GM12875 (cell line): Measurements from ENCODE around the gene MPZL2.

Source experiments
- H3K4me3 ChIP-seq: one replicate; pipeline ENCODE4 v1.5.1; 2011; ENCODE audit warnings: low read depth, low read length, control low read depth
- CTCF ChIP-seq: IDR thresholded peaks from 2 replicates; pipeline ENCODE4 v1.5.1; 2011; ENCODE audit warnings: low read depth, mild to moderate bottlenecking, control low read depth, inconsistent platforms, low read length, moderate library complexity, borderline replicate concordance; ENCODE audit not compliant: insufficient read depth

The MPZL2 gene

GRCh38 chr11:118211006-118211405 is 53.1 kb downstream of the MPZL2 start:
- H3K4me3 ChIP-seq = no peak overlapping the region
- no peak for TF ChIP-seq CTCF

DNA sequence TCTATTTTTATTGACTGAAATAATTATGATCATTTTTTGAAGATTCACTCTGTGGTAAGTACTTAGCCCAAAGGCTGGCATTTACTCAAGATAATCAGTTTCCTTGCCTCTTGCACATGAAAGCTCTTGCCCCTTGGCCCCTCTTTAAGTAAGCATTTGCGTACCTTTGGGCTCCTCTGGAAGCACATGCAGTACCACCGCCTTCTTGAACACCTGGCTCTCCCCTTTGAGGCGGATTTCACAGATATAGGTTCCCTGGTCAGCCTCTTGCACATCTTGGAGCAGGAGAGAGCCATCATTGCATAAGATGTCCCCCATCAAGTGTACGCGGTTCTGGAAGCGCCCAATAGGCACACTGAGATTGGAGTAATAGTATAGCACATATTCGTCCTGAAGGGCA is 53.8 kb downstream of the MPZL2 start:
- no peak for TF ChIP-seq CTCF
- H3K4me3 ChIP-seq = no peak overlapping the region

GRCh38 chr11:118209033-118209432 is 55.1 kb downstream of the MPZL2 start:
- H3K4me3 ChIP-seq = no peak overlapping the region
- TF ChIP-seq CTCF = no peak

- TF ChIP-seq CTCF = no peak
Observed at GRCh38 chr11:118207079-118207478, 57.0 kb downstream of the MPZL2 start.

GRCh38 chr11:118206391-118207031 is 57.6 kb downstream of the MPZL2 start:
- no peak for TF ChIP-seq CTCF
- H3K4me3 ChIP-seq = no peak overlapping the region

More at GRCh38 chr11:118207079-118207478, 57.0 kb downstream of the MPZL2 start:
- no peak overlapping the region for H3K4me3 ChIP-seq

- no peak for TF ChIP-seq CTCF
- no peak overlapping the region for H3K4me3 ChIP-seq
Observed at GRCh38 chr11:118205606-118206378, 58.3 kb downstream of the MPZL2 start.
